DND-41 (cell line): Measurements from ENCODE around the gene EMC8.

Source experiments
- CTCF ChIP-seq: IDR thresholded peaks from 2 replicates; pipeline ENCODE4 v1.5.1; 2012; ENCODE audit warnings: borderline replicate concordance, low read length, moderate library complexity, mild to moderate bottlenecking; ENCODE audit not compliant: poor library complexity, severe bottlenecking; ENCODE audit errors: extremely low read depth
- EZH2 ChIP-seq: IDR thresholded peaks from 3 replicates; pipeline ENCODE4 v1.6.1; 2012; ENCODE audit warnings: borderline replicate concordance, low read depth, mild to moderate bottlenecking, moderate library complexity, low read length, inconsistent platforms; ENCODE audit not compliant: severe bottlenecking

DNA sequence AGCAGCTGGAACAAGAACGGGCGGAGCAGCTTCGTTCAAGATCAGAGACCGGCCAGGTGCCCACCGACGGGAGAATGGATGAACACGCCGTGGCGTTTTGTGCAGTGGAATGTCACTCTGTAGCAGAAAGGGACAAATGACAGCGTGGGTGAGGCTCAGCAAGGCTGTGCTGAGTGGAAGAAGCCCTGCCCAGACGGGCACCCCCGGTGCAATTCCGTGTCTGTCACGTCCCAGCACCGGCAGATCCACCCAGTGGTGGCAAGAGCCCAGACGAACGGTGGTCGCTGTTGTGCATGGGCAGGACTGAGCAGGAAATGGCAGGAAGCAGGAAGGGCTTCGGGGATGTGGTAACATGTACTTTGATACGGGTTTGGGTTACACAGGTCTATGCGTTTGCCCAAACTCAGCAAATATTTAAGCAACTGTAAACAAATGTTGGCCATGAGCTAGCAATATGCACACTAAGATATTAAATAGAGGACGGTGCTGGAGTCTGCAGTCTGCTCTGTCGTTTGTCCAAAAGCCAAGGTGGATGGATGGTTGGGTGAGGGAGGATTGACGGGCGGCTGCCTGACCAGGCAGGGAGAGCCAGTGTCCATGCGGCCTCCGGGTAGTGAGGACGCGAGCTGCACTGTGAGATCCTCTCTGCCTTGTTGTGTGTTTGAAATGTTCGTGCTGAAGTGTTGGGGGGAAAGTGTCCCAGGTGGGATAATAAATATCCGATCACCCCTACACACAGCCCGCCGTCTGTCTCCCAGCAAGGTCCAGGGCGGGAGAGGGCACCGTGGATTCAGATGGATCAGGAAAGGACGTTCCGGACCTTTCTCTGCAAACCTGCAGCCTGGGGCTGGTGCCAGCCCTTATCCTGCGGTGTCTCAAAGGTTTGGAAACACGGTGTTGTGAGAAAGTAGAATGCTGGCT lies 48.6 kb upstream of the EMC8 start:
- TF ChIP-seq CTCF = no peak
- TF ChIP-seq EZH2 = no peak
